ENCODE results near the gene KRTAP10-11.

KRTAP10-11 gene

DNA sequence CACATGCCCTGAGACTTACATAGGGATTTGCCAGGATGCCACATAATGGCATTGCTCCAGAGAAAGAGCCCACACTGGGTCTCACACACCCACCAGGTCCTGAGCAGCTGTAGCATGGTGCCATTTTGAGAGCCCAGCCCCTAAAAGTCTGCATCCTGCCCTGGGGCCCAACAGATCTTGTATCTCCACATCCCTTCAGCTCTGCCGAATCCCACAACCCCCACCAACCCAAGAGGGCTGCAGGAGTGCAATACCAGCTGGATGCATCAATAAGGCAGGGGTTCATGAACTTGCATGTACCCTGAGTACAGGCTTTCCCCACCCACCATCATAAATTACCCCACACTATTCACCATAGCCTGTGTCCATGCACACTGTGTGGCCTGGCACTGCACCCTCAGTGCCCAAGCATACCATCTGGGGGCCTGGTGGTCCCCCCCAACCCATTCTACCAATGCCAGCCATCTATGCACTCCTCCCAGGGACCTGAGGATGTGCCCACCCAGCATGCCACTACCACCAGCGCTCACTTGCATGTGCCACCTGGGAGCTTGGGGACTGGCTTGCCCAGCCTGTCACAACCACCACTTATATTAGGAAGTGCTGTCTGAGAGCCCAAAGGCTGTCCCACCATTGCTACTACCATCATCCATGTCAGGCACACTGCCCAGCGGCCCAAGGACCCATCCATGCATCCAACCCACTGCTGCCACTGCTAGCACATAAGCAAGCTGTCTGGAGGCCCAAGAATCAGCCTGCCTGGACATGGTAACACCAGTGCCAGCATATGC lies 24.6 kb downstream of the KRTAP10-11 start:
- Histone ChIP-seq H3K79me2 (ENCODE audit: control insufficient read depth, low read length) (no peaks in the 10 kb centered on the region), H3K9me2 (replicated peaks; ENCODE audit: control insufficient read depth, low read length) (no peaks in the 10 kb centered on the region), H3K4me1 (ENCODE audit: control insufficient read depth, low read length) (no peaks in the 10 kb centered on the region), H3K36me3 (ENCODE audit: control insufficient read depth, low read length) (no peaks in the 10 kb centered on the region), H3K27ac (ENCODE audit: low read depth, low read length) (no peak overlapping the region), H3F3A (ENCODE audit: control insufficient read depth, insufficient read depth) (no peaks in the 10 kb centered on the region), H3K4me3 (ENCODE audit: low read length) (no peak overlapping the region), H3K27me3 (ENCODE audit: control insufficient read depth, low read length) (no peaks in the 10 kb centered on the region), H3K4me2 (ENCODE audit: low read length) (no peak overlapping the region), H3K9me3 (ENCODE audit: control insufficient read depth, insufficient read depth, low read length) (peaks cover 2% of the 10 kb centered on the region; the same call in 1 of the 2 replicates), H4K20me1 (ENCODE audit: control insufficient read depth, insufficient read depth, low read depth, low read length) (no peaks in the 10 kb centered on the region)
- TF ChIP-seq, protein P1, sequence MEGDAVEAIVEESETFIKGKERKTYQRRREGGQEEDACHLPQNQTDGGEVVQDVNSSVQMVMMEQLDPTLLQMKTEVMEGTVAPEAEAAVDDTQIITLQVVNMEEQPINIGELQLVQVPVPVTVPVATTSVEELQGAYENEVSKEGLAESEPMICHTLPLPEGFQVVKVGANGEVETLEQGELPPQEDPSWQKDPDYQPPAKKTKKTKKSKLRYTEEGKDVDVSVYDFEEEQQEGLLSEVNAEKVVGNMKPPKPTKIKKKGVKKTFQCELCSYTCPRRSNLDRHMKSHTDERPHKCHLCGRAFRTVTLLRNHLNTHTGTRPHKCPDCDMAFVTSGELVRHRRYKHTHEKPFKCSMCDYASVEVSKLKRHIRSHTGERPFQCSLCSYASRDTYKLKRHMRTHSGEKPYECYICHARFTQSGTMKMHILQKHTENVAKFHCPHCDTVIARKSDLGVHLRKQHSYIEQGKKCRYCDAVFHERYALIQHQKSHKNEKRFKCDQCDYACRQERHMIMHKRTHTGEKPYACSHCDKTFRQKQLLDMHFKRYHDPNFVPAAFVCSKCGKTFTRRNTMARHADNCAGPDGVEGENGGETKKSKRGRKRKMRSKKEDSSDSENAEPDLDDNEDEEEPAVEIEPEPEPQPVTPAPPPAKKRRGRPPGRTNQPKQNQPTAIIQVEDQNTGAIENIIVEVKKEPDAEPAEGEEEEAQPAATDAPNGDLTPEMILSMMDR (IDR thresholded peaks at IDR 0.05; ENCODE audit: low read depth, low read length, poor library complexity, severe bottlenecking), result no peak
- no peak for TF ChIP-seq EZH2phosphoT487 (IDR thresholded peaks at IDR 0.05; ENCODE audit: borderline replicate concordance, low read length)

DNA sequence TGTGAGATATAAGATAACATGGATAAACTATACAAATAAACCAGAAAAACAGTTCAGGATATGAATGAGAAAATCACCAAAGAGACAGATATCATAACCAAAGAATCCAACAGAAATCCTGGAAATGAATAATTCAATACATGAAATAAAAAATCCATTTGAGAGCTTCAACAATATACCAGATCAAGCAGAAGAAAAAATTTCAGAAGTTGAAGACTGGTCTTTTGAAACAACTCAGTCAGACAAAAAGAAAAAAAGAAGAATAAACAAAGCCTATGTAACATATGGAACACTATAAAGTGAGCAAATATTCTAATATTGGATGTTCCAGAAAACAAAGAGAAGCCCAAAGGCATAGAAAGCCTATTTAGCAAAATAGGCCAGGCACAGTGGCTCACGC lies 25.7 kb downstream of the KRTAP10-11 start:
- H3K79me2 ChIP-seq (ENCODE audit: control insufficient read depth, low read length), result no peaks in the 10 kb centered on the region
- no peak for TF ChIP-seq EZH2phosphoT487 (IDR thresholded peaks at IDR 0.05; ENCODE audit: borderline replicate concordance, low read length)
- TF ChIP-seq, protein P1 (IDR thresholded peaks at IDR 0.05; ENCODE audit: low read depth, low read length, poor library complexity, severe bottlenecking), result no peak
- no peaks in the 10 kb centered on the region for H3K36me3 ChIP-seq (ENCODE audit: control insufficient read depth, low read length)
- no peak overlapping the region for H3K27ac ChIP-seq (ENCODE audit: low read depth, low read length)
- no peaks in the 10 kb centered on the region for H4K20me1 ChIP-seq (ENCODE audit: control insufficient read depth, insufficient read depth, low read depth, low read length)
- no peaks in the 10 kb centered on the region for H3K4me1 ChIP-seq (ENCODE audit: control insufficient read depth, low read length)
- H3K4me2 ChIP-seq (ENCODE audit: low read length), result no peak overlapping the region
- H3K4me3 ChIP-seq (ENCODE audit: low read length), result no peak overlapping the region
- H3K27me3 ChIP-seq (ENCODE audit: control insufficient read depth, low read length), result no peaks in the 10 kb centered on the region
- no peaks in the 10 kb centered on the region for H3F3A ChIP-seq (ENCODE audit: control insufficient read depth, insufficient read depth)
- H3K9me3 ChIP-seq (ENCODE audit: control insufficient read depth, insufficient read depth, low read length), result peaks cover 2% of the 10 kb centered on the region; the same call in 1 of the 2 replicates
- H3K9me2 ChIP-seq (replicated peaks; ENCODE audit: control insufficient read depth, low read length), result no peaks in the 10 kb centered on the region

DNA sequence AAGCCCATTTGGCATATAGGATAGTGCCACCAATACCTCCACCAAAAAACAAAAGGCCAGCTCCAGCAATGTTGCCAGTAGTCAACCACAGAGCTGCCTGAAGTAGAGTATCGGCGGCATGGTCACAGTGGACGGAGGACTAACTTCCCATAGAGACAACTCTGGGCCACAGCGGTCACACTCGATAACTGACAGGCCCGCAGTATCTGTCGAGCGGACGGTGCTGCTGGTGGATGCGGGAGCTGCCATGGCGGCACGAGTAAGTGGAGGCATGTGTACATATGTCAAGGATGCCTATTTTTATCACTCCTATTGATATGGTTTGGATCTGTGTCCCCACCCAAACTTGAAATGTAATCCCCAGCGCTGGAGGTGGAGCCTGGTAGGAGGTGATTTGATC lies 31.7 kb downstream of the KRTAP10-11 start:
- Histone ChIP-seq H3K9me2 (replicated peaks; ENCODE audit: control insufficient read depth, low read length) (no peaks in the 10 kb centered on the region), H3K4me2 (ENCODE audit: low read length) (no peak overlapping the region), H3K4me3 (ENCODE audit: low read length) (no peak overlapping the region), H3K36me3 (ENCODE audit: control insufficient read depth, low read length) (no peaks in the 10 kb centered on the region), H3K4me1 (ENCODE audit: control insufficient read depth, low read length) (no peaks in the 10 kb centered on the region), H3K27ac (ENCODE audit: low read depth, low read length) (no peak overlapping the region), H3K9me3 (ENCODE audit: control insufficient read depth, insufficient read depth, low read length) (no peaks in the 10 kb centered on the region), H3K79me2 (ENCODE audit: control insufficient read depth, low read length) (no peaks in the 10 kb centered on the region), H4K20me1 (ENCODE audit: control insufficient read depth, insufficient read depth, low read depth, low read length) (no peaks in the 10 kb centered on the region), H3F3A (ENCODE audit: control insufficient read depth, insufficient read depth) (no peaks in the 10 kb centered on the region), H3K27me3 (ENCODE audit: control insufficient read depth, low read length) (no peaks in the 10 kb centered on the region; the same call in 1 of the 2 replicates)
- TF ChIP-seq, protein P1 (IDR thresholded peaks at IDR 0.05; ENCODE audit: low read depth, low read length, poor library complexity, severe bottlenecking), result no peak
- TF ChIP-seq EZH2phosphoT487 (IDR thresholded peaks at IDR 0.05; ENCODE audit: borderline replicate concordance, low read length), result no peak
